K562 (cell line): ENCODE measurements around the gene RXRB. TPM values are rescaled to one million over a fixed set of nuclear protein-coding genes. Genes with fewer than 3 reads are reported as not detected.
A peak's percentile ranks its signal among the peaks of the same experiment; 100 is the strongest.

Experiments used
- CREM ChIP-seq: IDR thresholded peaks from 2 replicates; pipeline ENCODE4 v1.6.1; 2014; ENCODE audit warnings: antibody characterized with exemption, low read depth
- FIP1L1 ChIP-seq: fragments of 200-400 bp; formaldehyde crosslinking; IDR thresholded peaks from 2 replicates; pipeline ENCODE4 v1.6.1; 2018; ENCODE audit warnings: mild to moderate bottlenecking, low read depth, low read length; ENCODE audit not compliant: poor library complexity, severe bottlenecking
- FOSL1 ChIP-seq: fragments of 200-800 bp; sonication (Bioruptor generic); conservative IDR thresholded peaks from 2 replicates; pipeline ENCODE4 v1.6.1; 2016; ENCODE audit warnings: missing genetic modification characterization, missing compliant biosample characterization
- POU5F1 ChIP-seq: fragments of 150-350 bp; IDR thresholded peaks from 2 replicates; pipeline ENCODE4 v1.6.1; 2014; ENCODE audit warnings: borderline replicate concordance, low read length, low read depth, mild to moderate bottlenecking; ENCODE audit not compliant: partially characterized antibody
- TBP ChIP-seq: optimal IDR thresholded peaks from 2 replicates; pipeline ENCODE3; 2011; ENCODE audit warnings: low read depth, low read length, improper control_type of control experiment
- THRAP3 ChIP-seq: fragments of 450-650 bp; IDR thresholded peaks from 2 replicates; pipeline ENCODE4 v1.6.1; 2016; ENCODE audit warnings: mild to moderate bottlenecking, inconsistent platforms, borderline replicate concordance
- polyA plus RNA-seq, 8 experiments: library from polyadenylated mRNA; depleted of rRNA in 4 of 8; stranded (reverse) in 5 of 8; unstranded in 3 of 8; fragments of >200 nt; fragmentation: Nextera tagmentation in 2 of 8; fragmentation: Illumina TruSeq in 1 of 8; extraction: Ambion mirVana in 2 of 8; extraction: Trizol in 1 of 8; gene quantifications; 2 replicates each; pipeline versions ENCODE4 v1.2.1 to v1.2.3, GENCODE V29; 2011 to 2014; ENCODE audit warnings: inconsistent platforms in 1 of 8, missing spikeins in 1 of 8
- total RNA-seq, 7 experiments: library from RNA; depleted of rRNA in 6 of 7; stranded (reverse); fragments of >200 nt in 6 of 7; fragmentation: Illumina TruSeq in 2 of 7; extraction: Trizol in 2 of 7; gene quantifications; 2 replicates each; pipeline versions ENCODE4 v1.2.1 to v1.2.3, GENCODE V29; 2011 to 2021; ENCODE audit warnings: low replicate concordance in 1 of 7
- TF ChIP-seq, protein P1 (sequence below): IDR thresholded peaks from 2 replicates; pipeline ENCODE4 v1.6.1; 2011; ENCODE audit warnings: borderline replicate concordance, low read depth, mild to moderate bottlenecking, moderate library complexity, low read length; ENCODE audit not compliant: insufficient read depth, poor library complexity, severe bottlenecking
- TF ChIP-seq, protein P2 (sequence below), 3 experiments: IDR thresholded peaks in 2 of 3; conservative IDR thresholded peaks in 1 of 3; 2 replicates each; pipeline ENCODE4 v1.5.1; 2011 to 2012; ENCODE audit warnings: low read length in 3 of 3, mild to moderate bottlenecking in 3 of 3, control low read depth in 2 of 3, improper control_type of control experiment in 1 of 3, inconsistent platforms in 1 of 3, low read depth in 1 of 3, mixed read lengths in 1 of 3, moderate library complexity in 1 of 3; ENCODE audit not compliant: insufficient read depth in 2 of 3
- TF ChIP-seq, protein P3 (sequence below): fragments of 450-650 bp; IDR thresholded peaks from 2 replicates; pipeline ENCODE4 v1.6.1; 2016; ENCODE audit warnings: mild to moderate bottlenecking, moderate library complexity

The RXRB gene
- total and polyA plus RNA-seq, 9 of the 15 experiments (the other 6 are each of a cell fraction or from before 2014, with no cell fraction given): 0.76 to 35.5 (median 18.4) TPM

DNA sequence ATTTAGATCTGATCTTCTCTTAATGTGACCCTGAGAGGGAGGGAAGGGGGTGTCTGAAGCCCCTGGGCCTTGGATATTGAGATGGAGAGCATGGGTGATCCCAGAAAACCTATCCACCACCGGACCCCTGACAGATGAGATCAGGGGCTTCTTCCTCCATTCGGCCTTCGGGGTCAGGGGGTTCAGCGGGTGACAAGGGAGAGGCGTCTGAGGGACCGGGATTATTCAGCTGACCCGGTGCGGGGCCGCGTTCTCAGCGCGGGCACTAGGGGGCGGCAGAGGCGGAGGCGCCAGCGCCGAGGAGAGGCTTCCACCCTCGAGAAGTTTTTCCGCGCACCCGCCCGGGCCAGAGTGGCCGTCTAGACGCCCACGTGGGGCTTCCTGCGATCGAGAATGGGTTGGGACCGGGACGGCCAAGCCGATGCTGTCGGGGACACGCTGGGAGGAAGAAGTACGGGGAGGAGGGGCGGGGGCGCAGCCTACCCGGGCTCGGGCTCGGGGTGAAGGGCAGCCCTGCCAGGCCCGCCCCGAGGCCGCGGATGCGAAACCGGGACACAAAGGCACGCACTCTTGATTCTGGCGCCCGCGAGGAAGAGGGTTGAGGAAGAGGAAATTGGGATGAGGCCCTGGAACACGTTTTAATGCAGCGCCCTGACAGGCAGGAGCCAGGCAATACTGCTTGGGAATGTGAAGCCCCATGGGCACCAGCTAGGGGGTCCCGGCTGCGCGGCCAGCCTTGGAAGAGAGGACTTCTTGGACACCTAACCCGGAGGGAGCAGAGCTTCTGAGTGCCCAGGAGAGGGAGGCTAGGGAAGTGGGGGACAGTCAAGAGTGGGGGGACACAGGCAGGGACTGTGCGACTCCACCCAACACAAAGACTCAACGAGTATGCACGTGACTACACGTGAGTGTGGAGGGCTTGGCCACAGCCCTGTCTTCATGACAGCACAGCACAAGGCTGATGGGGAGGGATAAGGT is 38.8 kb downstream of the RXRB start (continued):
- TF ChIP-seq, protein P1, sequence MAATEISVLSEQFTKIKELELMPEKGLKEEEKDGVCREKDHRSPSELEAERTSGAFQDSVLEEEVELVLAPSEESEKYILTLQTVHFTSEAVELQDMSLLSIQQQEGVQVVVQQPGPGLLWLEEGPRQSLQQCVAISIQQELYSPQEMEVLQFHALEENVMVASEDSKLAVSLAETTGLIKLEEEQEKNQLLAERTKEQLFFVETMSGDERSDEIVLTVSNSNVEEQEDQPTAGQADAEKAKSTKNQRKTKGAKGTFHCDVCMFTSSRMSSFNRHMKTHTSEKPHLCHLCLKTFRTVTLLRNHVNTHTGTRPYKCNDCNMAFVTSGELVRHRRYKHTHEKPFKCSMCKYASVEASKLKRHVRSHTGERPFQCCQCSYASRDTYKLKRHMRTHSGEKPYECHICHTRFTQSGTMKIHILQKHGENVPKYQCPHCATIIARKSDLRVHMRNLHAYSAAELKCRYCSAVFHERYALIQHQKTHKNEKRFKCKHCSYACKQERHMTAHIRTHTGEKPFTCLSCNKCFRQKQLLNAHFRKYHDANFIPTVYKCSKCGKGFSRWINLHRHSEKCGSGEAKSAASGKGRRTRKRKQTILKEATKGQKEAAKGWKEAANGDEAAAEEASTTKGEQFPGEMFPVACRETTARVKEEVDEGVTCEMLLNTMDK: peak; percentile 54
- TF ChIP-seq, protein P2, sequence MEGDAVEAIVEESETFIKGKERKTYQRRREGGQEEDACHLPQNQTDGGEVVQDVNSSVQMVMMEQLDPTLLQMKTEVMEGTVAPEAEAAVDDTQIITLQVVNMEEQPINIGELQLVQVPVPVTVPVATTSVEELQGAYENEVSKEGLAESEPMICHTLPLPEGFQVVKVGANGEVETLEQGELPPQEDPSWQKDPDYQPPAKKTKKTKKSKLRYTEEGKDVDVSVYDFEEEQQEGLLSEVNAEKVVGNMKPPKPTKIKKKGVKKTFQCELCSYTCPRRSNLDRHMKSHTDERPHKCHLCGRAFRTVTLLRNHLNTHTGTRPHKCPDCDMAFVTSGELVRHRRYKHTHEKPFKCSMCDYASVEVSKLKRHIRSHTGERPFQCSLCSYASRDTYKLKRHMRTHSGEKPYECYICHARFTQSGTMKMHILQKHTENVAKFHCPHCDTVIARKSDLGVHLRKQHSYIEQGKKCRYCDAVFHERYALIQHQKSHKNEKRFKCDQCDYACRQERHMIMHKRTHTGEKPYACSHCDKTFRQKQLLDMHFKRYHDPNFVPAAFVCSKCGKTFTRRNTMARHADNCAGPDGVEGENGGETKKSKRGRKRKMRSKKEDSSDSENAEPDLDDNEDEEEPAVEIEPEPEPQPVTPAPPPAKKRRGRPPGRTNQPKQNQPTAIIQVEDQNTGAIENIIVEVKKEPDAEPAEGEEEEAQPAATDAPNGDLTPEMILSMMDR (IDR thresholded peaks at IDR 0.05 in 2 of 3, conservative IDR thresholded peaks at IDR 0.05 in 1 of 3; ENCODE audit: insufficient read depth in 2 of 3, low read depth in 1 of 3, low read length in 3 of 3): peak; percentile 93 to 96 (median 94)
- peak; percentile 56 for TF ChIP-seq FIP1L1
- peak; percentile 39; the same call in 1 of the 2 replicates for TF ChIP-seq CREM
- TF ChIP-seq THRAP3: no peak
- TF ChIP-seq, protein P3, sequence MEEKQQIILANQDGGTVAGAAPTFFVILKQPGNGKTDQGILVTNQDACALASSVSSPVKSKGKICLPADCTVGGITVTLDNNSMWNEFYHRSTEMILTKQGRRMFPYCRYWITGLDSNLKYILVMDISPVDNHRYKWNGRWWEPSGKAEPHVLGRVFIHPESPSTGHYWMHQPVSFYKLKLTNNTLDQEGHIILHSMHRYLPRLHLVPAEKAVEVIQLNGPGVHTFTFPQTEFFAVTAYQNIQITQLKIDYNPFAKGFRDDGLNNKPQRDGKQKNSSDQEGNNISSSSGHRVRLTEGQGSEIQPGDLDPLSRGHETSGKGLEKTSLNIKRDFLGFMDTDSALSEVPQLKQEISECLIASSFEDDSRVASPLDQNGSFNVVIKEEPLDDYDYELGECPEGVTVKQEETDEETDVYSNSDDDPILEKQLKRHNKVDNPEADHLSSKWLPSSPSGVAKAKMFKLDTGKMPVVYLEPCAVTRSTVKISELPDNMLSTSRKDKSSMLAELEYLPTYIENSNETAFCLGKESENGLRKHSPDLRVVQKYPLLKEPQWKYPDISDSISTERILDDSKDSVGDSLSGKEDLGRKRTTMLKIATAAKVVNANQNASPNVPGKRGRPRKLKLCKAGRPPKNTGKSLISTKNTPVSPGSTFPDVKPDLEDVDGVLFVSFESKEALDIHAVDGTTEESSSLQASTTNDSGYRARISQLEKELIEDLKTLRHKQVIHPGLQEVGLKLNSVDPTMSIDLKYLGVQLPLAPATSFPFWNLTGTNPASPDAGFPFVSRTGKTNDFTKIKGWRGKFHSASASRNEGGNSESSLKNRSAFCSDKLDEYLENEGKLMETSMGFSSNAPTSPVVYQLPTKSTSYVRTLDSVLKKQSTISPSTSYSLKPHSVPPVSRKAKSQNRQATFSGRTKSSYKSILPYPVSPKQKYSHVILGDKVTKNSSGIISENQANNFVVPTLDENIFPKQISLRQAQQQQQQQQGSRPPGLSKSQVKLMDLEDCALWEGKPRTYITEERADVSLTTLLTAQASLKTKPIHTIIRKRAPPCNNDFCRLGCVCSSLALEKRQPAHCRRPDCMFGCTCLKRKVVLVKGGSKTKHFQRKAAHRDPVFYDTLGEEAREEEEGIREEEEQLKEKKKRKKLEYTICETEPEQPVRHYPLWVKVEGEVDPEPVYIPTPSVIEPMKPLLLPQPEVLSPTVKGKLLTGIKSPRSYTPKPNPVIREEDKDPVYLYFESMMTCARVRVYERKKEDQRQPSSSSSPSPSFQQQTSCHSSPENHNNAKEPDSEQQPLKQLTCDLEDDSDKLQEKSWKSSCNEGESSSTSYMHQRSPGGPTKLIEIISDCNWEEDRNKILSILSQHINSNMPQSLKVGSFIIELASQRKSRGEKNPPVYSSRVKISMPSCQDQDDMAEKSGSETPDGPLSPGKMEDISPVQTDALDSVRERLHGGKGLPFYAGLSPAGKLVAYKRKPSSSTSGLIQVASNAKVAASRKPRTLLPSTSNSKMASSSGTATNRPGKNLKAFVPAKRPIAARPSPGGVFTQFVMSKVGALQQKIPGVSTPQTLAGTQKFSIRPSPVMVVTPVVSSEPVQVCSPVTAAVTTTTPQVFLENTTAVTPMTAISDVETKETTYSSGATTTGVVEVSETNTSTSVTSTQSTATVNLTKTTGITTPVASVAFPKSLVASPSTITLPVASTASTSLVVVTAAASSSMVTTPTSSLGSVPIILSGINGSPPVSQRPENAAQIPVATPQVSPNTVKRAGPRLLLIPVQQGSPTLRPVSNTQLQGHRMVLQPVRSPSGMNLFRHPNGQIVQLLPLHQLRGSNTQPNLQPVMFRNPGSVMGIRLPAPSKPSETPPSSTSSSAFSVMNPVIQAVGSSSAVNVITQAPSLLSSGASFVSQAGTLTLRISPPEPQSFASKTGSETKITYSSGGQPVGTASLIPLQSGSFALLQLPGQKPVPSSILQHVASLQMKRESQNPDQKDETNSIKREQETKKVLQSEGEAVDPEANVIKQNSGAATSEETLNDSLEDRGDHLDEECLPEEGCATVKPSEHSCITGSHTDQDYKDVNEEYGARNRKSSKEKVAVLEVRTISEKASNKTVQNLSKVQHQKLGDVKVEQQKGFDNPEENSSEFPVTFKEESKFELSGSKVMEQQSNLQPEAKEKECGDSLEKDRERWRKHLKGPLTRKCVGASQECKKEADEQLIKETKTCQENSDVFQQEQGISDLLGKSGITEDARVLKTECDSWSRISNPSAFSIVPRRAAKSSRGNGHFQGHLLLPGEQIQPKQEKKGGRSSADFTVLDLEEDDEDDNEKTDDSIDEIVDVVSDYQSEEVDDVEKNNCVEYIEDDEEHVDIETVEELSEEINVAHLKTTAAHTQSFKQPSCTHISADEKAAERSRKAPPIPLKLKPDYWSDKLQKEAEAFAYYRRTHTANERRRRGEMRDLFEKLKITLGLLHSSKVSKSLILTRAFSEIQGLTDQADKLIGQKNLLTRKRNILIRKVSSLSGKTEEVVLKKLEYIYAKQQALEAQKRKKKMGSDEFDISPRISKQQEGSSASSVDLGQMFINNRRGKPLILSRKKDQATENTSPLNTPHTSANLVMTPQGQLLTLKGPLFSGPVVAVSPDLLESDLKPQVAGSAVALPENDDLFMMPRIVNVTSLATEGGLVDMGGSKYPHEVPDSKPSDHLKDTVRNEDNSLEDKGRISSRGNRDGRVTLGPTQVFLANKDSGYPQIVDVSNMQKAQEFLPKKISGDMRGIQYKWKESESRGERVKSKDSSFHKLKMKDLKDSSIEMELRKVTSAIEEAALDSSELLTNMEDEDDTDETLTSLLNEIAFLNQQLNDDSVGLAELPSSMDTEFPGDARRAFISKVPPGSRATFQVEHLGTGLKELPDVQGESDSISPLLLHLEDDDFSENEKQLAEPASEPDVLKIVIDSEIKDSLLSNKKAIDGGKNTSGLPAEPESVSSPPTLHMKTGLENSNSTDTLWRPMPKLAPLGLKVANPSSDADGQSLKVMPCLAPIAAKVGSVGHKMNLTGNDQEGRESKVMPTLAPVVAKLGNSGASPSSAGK: peak; percentile 70
- no peak for TF ChIP-seq TBP
- TF ChIP-seq POU5F1: peak; percentile 29
- TF ChIP-seq FOSL1 (tag): no peak
